HFFc6 (cell line): ENCODE results near the gene ERGIC3. TPM values are rescaled to one million over a fixed set of nuclear protein-coding genes. Genes with fewer than 3 reads are reported as not detected.
A peak's percentile ranks its signal among the peaks of the same experiment; 100 is the strongest.
"Not testable (repeated sequence)": the region's sequence is repeated elsewhere in the genome, so short reads cannot be mapped to it uniquely, and the experiment has no call there.

ENCODE experiments used
- DNase-seq: peaks from one replicate; pipeline ENCODE4 v3.0.0-alpha.2; 2018
- H3K27ac Mint-ChIP-seq: 2 replicates; pipeline ENCODE4 v1.8.0; 2020; ENCODE audit warnings: mild to moderate bottlenecking, mixed read lengths
- H3K27me3 Mint-ChIP-seq: 2 replicates; pipeline ENCODE4 v1.8.0; 2021; ENCODE audit warnings: mild to moderate bottlenecking, moderate library complexity, mixed read lengths; ENCODE audit not compliant: insufficient read depth
- H3K36me3 Mint-ChIP-seq: 2 replicates; pipeline ENCODE4 v1.8.0; 2021; ENCODE audit warnings: low read depth, mixed read lengths
- H3K4me1 Mint-ChIP-seq: 2 replicates; pipeline ENCODE4 v1.8.0; 2020; ENCODE audit warnings: low read depth, mixed read lengths
- H3K4me3 Mint-ChIP-seq: 2 replicates; pipeline ENCODE4 v1.8.0; 2020; ENCODE audit warnings: mild to moderate bottlenecking, moderate library complexity, mixed read lengths
- H3K9me3 Mint-ChIP-seq: 2 replicates; pipeline ENCODE4 v1.8.0; 2020; ENCODE audit warnings: mild to moderate bottlenecking, mixed read lengths
- CTCF ChIP-seq: fragments of 200-600 bp; sonication (generic); IDR thresholded peaks from 2 replicates; pipeline ENCODE4 v1.5.0; 2021; ENCODE audit warnings: antibody characterized with exemption, mild to moderate bottlenecking
- total RNA-seq, 6 experiments: library from RNA; stranded (reverse); fragmentation: NEBNext Ultra II Directional; extraction: Animal tissue kit (Norgen Biotek cat#: 25700); gene quantifications; 2 replicates in 1 of 6; 3 replicates in 5 of 6; pipeline ENCODE4 v1.2.3, GENCODE V29; 2021

Gene ERGIC3
- total RNA-seq, 6 experiments from 2014 or later, result 231 to 275 (median 239) TPM

- H3K4me1 Mint-ChIP-seq, result peaks cover 20% of the 10 kb centered on the region
- DNase-seq, result no peak
- TF ChIP-seq CTCF, result no peak
- H3K4me3 Mint-ChIP-seq, result no peak overlapping the region
- no peak overlapping the region for H3K27ac Mint-ChIP-seq
- H3K27me3 Mint-ChIP-seq, result no peaks in the 10 kb centered on the region
- H3K9me3 Mint-ChIP-seq, result no peaks in the 10 kb centered on the region
- peaks cover 9% of the 10 kb centered on the region for H3K36me3 Mint-ChIP-seq
These were observed 27.4 kb upstream of the ERGIC3 start for GRCh38 chr20:35514371-35514932.

GRCh38 chr20:35515341-35515740, 26.5 kb upstream of the ERGIC3 start:
- peaks cover 20% of the 10 kb centered on the region for H3K4me1 Mint-ChIP-seq
- H3K9me3 Mint-ChIP-seq, result no peaks in the 10 kb centered on the region
- no peak overlapping the region for H3K4me3 Mint-ChIP-seq
- DNase-seq, result no peak
- no peaks in the 10 kb centered on the region for H3K27me3 Mint-ChIP-seq
- TF ChIP-seq CTCF, result no peak
- peaks cover 9% of the 10 kb centered on the region for H3K36me3 Mint-ChIP-seq
- H3K27ac Mint-ChIP-seq, result no peak overlapping the region

- peaks cover 9% of the 10 kb centered on the region for H3K36me3 Mint-ChIP-seq
- H3K4me3 Mint-ChIP-seq, result no peak overlapping the region
- peak; percentile 83 for DNase-seq
- TF ChIP-seq CTCF, result no peak
- no peaks in the 10 kb centered on the region for H3K9me3 Mint-ChIP-seq
- H3K4me1 Mint-ChIP-seq, result peaks cover 20% of the 10 kb centered on the region
- H3K27me3 Mint-ChIP-seq, result no peaks in the 10 kb centered on the region; the same call in 1 of the 2 replicates
- H3K27ac Mint-ChIP-seq, result peak overlapping the region; percentile 56
These were observed 25.8 kb upstream of the ERGIC3 start for GRCh38 chr20:35515949-35516645.

- Mint-ChIP-seq H3K36me3 (peaks cover 2% of the 10 kb centered on the region), H3K4me3 (no peak overlapping the region), H3K9me3 (no peaks in the 10 kb centered on the region), H3K4me1 (peaks cover 20% of the 10 kb centered on the region), H3K27me3 (no peaks in the 10 kb centered on the region; the same call in 1 of the 2 replicates), H3K27ac (no peak overlapping the region)
- DNase-seq, result no peak
- no peak for TF ChIP-seq CTCF
These were observed 24.8 kb upstream of the ERGIC3 start for GRCh38 chr20:35517125-35517524.

- not testable (repeated sequence) for DNase-seq, H3K36me3 Mint-ChIP-seq, H3K4me3 Mint-ChIP-seq, H3K9me3 Mint-ChIP-seq, H3K27ac Mint-ChIP-seq, H3K27me3 Mint-ChIP-seq
- H3K4me1 Mint-ChIP-seq, result peaks cover 20% of the 10 kb centered on the region
These were observed 24.1 kb upstream of the ERGIC3 start for GRCh38 chr20:35517767-35518166.

- no peak for DNase-seq
These were observed 22.9 kb upstream of the ERGIC3 start for GRCh38 chr20:35518955-35519354.

More at GRCh38 chr20:35518955-35519354, 22.9 kb upstream of the ERGIC3 start:
- H3K36me3 Mint-ChIP-seq, result no peaks in the 10 kb centered on the region; the same call in 1 of the 2 replicates
- TF ChIP-seq CTCF, result no peak
- H3K4me3 Mint-ChIP-seq, result no peak overlapping the region
- H3K27ac Mint-ChIP-seq, result no peak overlapping the region
- H3K9me3 Mint-ChIP-seq, result no peaks in the 10 kb centered on the region
- H3K4me1 Mint-ChIP-seq, result peaks cover 20% of the 10 kb centered on the region
- H3K27me3 Mint-ChIP-seq, result peaks cover 4% of the 10 kb centered on the region
